HG03571 (cell line): ENCODE data around the gene MYO3A.

Experiments
- ATAC-seq: cut with Tn5 transposase; IDR thresholded peaks from one replicate; pipeline ENCODE4 v1.9.1; 2021; ENCODE audit not compliant: unreplicated experiment

Gene MYO3A

DNA sequence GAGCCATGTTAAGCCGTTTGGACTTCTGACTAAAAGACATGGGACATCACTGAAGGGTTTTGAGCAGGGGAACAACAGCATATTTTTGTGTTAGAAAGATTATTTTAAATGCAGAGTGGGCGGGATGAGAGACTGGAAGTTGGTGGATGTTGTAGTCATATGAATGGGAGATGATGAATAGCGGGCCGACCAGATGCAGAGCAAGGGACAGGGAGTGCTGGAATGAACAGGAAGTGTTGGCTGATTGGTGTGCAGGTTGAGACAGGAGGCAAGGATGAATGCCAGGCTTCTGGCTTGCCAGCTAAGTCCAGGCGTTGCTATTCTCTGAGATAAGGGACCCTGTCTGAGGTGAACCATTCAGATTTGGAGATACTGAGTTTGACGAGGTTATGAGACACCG lies 320.6 kb downstream of the MYO3A start:
- no peak for ATAC-seq

DNA sequence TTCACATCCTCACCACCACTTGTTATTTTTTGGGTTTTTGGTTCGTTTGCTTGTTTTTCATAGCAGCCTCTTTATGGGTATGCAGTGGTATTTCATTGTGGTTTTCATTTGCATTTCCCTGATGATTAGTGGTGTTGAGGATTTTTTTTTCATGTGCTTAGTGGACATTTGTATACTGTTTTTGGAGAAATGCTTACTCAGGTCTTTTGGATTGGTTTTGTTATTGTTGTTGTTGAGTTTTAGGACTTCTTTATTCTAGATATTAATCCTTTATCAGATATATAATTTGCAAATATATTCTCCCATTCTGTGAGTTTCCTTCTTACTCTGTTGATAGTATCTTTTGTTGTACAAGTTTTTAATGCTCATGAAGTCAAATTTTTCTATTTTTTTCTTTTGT lies 325.3 kb downstream of the MYO3A start:
- ATAC-seq, result no peak
